ENCODE data around the gene NFIB.

Gene NFIB

DNA sequence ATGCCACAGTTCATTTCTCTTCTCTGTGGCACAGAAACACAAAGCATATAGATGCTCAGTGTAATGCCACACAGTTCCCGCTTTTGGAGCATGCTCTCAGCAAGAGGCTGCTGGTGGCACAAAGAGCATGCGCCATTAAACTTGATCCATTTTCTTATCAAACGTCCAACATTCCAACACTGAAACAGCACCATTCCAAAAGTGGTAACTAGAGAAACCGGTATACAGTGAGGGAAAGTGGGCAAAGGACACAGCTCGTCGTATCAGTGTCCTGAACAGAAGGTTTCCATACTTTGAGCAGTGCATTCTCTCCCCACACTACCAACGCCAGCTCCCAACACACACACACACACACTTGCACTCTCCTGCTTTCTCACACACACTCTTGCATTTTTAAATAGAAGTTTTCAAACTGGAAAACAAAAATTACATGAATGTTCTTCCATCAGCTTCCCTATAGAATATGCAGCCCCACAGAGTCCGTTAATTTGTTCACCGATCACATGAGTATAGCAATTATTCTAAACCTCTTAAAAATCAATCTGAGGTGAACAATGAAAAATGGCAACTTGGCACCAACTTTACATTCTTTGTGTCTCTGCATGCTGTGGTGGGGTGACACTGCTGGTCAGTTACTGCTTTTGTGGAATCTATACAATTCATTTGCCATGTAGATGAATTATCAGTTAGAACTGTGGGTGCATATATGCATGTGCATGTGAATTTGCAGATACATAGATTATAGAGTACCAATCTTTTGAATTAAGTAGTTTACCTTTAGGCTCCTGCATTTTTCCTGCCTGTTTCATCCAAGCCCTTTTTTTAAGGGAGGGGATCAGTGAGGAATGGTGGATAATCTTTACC, 5.7 kb downstream of the NFIB start:
- no peak for DNase-seq (ENCODE audit: extremely low read depth in 1 of 2, low read depth in 1 of 2)

DNA sequence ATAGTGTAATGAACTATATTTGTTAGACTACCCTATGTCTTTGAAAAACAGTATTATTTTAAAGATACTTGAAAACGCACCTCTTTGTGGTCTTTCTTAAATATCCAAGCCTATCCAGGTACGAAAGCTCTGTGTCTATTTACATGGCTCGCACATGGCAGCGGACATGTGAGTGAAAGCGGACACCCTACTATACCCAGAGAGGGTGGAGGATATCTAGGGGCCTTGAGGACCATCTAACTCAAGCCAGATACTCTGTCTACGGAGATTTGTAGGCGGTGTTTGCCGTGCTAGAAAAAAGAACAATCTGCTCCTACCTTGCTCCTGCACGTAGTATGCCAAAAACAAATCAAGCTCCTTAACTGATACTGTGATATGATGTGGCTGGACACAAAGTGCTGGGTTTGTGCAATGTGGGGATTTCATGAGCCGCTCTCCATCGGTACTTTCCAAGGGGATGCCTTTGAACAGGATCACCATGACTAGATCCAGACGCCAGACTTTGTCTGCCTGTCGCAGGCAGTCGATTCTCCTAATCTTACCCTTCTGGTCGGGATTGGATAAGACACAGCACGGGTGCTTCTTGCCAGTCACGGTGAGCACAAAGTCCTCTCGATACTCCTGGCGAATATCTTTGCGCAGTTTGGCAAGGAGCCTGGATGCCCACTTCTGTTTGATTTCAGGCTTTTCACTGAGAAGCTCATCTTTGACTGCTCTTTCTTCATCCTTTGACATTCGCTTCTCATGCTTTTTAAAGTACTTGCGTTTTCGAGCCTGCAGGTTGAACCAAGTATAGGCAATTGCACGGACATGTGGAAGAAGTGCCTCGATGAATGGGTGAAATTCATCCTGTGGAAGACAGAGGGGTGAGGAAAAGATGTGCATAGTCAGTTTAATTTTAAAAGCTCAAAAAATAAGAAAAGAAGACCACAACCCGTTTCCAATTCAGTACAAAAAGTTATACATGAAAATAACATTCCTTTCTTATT, 7.0 kb downstream of the NFIB start:
- no peak for DNase-seq (ENCODE audit: extremely low read depth in 1 of 2, low read depth in 1 of 2)

DNA sequence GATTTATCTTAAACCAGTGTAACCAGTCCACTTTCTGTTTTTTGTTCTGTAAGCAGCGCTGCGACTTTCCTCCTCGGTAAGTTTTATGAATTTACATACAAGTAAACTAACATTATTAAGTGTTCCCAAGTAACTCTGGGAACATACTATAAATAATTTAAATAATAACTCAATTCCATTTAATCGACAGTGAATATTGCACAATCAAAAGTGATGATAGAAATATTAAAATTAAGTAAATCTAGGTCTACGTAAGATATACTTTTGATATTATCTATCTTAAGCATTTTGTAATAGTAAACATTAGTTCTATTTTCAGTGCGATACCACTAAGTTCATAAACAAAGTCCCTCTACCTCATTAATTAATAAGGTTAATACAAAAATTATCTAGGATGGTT, 7.8 kb downstream of the NFIB start:
- DNase-seq (ENCODE audit: extremely low read depth in 1 of 2, low read depth in 1 of 2) = no peak

DNA sequence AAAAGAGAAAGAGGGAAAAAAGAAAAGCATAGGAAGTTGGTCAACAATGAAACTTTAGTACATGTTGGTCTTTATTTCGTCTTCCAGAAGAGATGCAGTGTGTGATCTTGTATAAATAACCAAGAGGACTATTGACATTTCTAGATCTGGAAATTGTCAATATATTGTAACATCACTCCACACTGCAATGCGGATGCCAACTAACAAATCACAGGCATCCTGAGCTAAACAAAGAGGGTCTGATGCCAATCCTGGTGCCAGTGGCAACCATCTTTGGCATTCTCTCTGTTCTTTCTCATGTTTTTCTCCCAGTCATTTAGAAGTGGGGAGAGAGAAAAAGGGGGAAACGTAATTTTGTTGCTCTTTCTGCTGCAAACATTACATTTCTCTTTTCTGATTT, 9.7 kb downstream of the NFIB start:
- no peak for DNase-seq (ENCODE audit: extremely low read depth in 1 of 2, low read depth in 1 of 2)

DNA sequence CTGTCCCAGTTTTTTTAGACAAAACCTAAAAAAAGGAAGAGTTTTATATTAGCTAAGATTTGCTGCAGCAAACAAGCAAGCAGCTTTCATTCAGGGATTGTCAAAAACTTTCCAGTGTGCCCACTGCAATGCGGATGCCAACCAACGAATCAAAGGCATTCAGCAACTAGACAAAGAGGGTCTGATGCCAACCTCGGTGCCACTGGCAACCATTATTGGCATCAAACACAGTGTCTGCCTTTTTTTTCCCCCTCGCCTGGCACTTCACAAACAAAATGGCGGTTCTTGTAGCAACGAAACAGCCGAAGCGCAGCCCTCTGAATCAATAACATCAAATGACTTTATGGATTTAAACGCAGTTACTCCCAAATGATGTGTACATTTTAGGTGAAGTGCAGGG, 10.4 kb downstream of the NFIB start:
- no peak for DNase-seq (ENCODE audit: extremely low read depth in 1 of 2, low read depth in 1 of 2)

DNA sequence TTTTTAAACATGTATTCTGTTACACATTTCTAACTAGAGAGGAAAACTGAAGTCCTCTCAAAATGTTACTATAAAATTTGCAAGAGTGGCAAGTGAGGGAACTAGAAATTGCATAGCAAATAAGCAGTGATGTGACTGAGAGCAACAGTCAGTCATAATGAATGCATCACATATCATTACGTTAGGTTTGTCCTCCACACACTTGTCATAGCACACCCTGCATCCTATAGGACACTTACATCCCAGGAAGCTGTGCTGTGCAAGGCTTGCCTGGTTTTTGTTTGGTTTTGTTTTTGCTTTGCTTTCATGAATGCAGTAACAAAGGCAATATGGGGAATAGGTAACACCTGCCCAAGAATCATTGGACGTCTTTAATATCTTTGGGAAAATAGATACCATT, 10.8 kb downstream of the NFIB start:
- DNase-seq (ENCODE audit: extremely low read depth in 1 of 2, low read depth in 1 of 2) = no peak

DNA sequence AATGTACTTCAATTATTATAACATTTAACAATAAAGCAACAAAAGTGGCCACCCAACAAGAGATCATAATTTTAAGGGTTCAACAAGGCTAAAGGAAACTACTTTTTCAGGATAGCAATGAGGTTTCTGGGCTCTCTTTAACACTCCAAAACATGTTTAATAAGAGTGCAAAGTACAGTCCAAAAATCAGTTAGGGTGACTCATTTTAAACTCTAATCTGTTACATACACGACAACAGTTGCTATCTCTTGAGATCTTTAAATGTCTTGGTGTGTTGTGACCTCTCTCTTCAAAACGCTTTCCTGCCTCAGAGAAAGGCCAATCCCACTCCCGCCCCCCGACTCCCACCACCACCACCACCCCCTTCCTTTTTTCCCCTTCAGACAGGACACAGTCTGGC, 11.5 kb downstream of the NFIB start:
- DNase-seq (ENCODE audit: extremely low read depth in 1 of 2, low read depth in 1 of 2) = no peak

DNA sequence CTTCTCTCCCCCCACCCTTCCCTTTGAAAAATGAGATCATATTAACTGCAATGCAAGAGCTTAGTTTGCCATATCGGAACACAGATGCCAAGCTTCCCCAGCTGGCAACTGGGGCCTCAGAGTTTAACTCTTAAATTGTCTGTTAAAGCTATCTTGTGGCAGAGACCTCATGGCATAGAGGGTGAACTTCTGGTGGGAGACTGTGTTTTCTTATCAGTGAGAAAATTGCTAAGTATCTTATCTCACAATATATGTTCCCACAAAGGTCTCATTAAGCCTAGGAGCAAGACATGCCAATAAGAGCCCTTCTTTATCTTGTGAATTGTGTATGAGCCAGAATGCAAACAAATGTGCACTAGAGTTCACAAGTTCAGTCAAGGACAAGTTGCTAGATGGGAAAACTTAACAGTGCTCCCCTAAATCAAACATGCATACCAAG, 12.3 kb downstream of the NFIB start:
- DNase-seq (ENCODE audit: extremely low read depth in 1 of 2, low read depth in 1 of 2) = no peak

DNA sequence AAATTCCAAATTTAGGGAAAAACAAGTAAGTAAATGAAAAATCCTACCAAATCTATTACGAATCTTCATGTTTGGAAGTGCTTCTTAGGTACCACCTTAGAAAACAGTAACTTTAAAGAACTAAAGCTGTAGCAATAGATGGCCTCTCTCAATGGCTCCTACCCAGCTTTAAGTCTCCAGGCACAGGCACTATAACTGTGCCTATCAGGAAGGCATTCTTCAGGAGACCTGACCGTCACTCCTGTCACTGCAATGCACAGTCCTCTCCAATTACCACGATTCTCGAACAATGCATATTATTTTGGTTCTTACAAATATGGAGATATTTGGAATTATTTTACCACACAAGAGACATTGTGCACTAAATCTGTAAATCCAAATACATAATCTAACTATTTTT, 12.9 kb downstream of the NFIB start:
- no peak for DNase-seq (ENCODE audit: extremely low read depth in 1 of 2, low read depth in 1 of 2)

DNA sequence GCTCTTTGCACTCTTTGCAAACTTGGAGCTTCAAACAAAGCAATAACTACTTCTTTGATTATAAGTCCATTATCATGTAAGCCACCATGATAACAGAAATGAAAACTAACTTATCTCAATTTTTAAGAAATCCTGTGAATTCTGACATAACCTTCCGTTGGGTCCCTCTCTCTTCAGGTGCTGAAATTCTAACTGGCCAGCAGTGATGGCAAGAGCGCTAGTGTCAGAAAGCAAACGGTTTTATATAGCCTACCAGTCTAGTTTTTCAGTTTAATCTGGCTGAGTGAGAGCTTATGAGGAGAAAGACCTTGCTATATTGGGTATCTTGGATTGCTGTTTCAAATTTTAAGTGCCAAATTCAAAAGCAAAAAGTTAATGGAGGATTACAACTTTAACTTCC, 13.4 kb downstream of the NFIB start:
- no peak for DNase-seq (ENCODE audit: extremely low read depth in 1 of 2, low read depth in 1 of 2)

DNA sequence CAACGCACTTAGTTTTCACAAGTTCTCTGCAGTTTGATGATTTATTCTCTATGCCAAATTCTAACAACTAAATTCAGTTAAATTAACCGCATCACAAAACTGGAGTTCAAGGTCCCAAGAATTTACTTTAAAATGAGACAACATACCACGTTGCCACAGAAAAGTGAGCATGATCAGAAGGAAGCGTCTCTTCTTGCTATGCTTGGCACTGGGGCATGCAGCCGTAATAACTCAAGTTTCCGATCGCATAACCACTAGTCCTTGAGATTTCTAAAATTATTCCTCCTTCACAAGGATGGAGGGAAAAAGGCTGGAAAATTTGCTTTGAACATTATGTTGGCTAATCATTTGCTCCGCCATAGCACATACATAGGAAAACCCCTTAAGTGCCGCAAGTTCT, 13.9 kb downstream of the NFIB start:
- DNase-seq (ENCODE audit: extremely low read depth in 1 of 2, low read depth in 1 of 2) = no peak

DNA sequence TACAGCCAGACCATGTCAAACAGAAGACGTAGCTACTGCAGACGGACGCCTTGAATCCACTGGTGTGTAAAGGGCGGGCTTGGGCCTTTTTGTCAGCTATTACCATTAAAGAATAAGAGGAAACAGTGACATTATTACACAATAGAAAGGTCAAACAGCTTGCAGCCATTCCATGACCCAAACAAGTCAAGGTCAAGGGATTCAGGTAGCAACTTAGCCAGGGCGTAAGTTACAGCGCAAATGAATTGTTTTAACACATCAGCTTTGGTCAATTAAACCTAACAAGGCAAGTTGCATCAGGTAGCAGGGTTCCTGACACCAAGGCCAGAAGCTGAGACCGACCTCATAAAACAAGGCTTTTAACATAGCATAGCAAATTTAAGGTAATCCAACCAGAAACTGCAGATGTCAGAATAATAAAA, 15.3 kb downstream of the NFIB start:
- no peak for DNase-seq (ENCODE audit: extremely low read depth in 1 of 2, low read depth in 1 of 2)

DNA sequence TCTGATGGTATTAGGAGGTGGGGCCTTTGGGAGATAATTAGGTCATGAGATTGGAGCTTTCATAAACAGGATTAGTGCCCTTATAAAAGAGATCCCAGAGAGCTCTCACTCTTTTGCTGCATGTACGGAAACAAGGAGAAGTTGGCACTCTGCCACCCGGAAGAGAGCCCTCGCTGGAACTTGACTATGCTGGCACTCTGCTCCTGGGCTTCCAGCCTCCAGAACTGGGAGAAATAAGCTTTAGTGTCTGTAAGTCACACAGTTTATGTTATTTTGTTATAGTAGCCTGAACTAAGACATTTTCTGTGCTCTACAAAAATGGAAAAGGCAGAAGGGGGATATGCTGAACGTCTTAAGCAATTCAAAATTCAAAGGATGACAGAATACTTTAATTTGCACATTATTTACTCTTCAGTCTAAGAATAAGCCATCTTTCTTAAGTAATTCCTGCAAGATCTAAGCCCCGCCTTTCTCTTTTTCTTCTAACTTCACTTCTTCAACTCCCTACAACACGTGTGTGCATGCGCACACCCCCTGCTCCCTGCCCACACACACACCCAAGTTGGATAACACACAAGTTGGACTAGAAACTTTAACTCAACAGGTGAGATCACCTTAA, 17.3 kb downstream of the NFIB start:
- DNase-seq (ENCODE audit: extremely low read depth in 1 of 2, low read depth in 1 of 2) = no peak

DNA sequence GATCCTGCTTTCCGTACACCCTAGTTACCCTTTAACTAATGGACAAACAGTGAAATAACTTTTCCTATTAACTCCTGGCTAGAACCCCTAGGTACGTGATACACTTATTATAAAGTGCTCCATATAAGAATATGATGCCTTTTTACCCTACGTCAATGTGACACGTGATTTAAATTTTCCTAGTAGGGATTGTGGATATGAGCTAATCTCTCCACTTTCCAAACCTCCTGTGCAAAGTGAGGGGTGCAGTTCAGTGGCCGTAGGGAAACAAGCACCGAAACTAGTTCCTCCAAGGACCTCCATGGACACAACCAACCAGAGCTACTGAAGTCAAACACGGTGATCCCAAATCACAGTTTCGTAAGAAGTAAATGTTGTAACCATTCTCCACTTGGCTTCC, 19.3 kb downstream of the NFIB start:
- no peak for DNase-seq (ENCODE audit: extremely low read depth in 1 of 2, low read depth in 1 of 2)

DNA sequence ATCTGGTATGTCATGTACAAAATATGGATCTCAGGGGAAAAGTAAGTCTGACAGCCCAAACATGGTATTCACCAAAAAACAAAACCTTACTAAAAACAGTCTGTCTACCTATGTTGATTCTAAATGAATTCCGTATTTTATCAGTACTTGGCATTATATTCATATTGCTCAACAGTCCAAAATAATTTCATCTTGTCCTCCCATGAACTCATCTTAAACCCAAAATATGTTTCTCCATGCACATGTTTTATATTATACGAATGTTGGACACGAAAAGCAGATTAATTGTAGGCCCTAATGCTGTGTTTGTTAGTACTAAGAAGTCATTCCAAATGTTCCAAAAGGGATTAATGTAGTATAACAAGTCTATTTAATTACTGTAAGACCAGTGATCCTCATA, 20.1 kb downstream of the NFIB start:
- DNase-seq (ENCODE audit: extremely low read depth in 1 of 2, low read depth in 1 of 2) = no peak

DNA sequence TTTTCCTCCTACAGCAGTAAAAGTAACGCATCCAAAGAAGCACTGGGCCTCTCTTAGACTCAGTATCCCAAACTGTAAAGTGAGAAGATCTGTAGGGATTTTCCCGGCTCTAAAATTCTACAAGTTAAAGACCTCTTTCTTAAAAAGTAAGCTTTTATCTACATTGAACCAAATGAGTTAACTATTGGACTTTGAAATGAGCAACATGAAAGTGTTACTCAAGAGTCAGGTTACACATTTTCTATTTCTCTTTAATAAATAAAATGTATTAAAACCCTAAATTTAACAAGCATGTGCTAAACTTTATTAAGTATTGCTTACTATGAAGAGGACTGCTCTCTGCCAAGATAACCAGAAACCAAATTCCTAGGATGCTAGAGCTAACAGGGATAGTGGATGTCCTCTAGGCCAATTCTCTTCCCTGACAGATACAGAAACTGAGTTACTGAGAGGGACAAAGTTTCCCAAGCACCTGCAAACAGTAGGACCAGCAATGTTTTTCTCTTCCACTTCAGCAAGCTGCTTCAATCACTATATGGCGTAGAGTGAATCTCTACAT, 21.7 kb downstream of the NFIB start:
- DNase-seq (ENCODE audit: extremely low read depth in 1 of 2, low read depth in 1 of 2) = no peak

DNA sequence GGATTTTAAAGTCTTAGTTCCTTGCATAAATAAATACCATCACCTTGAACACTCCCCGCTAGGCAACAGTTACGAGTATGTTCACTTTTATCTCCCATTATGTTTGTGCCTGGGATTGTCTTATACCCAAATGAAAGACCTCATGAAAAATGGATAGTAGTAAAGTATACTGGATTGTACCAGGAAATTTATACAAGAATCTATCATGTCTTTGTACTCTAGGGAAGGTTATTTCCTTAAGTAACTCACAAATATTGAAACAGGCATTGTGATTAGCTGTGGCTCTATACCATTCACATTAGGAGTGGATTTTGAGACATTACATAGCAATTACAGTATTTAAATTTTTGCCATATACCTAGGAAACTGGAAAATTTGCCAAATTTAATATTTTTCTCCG, 24.0 kb downstream of the NFIB start:
- no peak for DNase-seq (ENCODE audit: extremely low read depth in 1 of 2, low read depth in 1 of 2)

DNA sequence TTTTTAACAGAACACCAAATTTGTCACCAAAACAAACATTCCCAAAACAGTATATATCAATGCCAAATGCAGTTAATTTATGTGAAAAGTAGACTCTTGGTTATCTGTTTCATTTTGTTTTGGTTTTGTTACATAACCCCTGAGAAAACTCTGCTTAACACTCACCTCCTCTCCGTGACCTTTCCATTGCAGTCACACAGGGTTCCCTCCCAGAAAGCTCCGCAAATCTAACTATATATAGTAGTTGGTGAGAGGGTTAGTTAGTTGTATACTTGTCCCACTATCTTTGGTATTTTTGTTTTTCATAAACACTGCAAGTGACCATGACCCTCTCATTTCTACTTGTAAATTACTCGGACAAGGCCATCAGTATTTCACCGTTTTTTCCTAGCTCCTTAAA, 25.5 kb downstream of the NFIB start:
- no peak for DNase-seq (ENCODE audit: extremely low read depth in 1 of 2, low read depth in 1 of 2)

DNA sequence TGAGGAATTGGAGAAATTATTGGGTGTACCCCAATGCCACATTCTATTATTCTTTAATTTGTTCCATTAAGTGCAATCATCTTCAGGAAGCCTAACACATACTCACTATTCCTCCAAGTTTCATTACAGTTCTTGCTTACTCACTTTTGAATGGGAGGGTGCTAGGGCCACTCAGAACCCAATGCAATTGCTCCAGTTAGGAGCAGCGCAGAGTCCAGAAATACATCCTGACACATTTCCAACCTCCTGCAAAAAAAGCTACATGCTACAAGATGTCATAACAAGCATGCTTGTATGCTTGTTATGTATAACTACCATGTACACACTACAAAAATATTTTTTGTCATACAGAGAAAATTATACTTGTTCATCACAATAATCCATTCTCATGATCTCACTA, 27.8 kb downstream of the NFIB start:
- no peak for DNase-seq (ENCODE audit: extremely low read depth in 1 of 2, low read depth in 1 of 2)

DNA sequence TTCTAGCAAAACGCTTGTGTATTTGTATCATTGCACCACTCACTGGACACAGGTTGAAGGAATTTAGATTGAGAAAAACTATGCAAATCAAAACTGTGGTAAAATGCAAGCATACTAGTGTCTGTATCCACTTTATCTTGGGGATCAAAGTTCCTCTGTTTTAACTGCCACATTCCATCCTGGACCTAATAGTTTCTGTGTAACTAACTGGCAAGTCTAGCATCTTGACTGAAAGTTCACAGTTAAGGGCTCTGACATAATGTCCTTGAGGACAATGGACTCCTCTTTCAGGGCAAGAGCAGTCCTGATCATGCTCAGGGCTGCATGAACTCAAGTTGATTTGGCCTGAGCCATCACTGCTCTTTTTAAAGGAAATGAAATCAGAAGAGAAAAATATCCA, 30.7 kb downstream of the NFIB start:
- no peak for DNase-seq (ENCODE audit: extremely low read depth in 1 of 2, low read depth in 1 of 2)

DNA sequence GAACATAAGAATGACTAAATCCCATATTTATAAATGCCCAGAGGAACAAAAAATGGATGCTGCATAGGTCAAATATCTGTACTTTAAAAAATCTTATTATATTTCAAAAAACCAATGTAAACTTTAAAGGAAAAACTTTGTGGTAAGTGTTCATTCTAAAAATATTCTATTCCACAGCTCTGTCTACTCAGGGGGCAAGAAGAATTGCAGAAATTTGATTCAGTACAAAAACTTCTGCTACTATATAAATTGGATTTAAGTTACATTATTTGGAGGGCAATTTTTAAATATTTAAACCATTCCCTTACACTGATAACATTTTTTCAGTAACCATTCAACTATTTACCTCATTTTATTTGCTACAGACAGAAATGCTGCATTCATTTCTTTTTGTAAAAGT, 32.1 kb downstream of the NFIB start:
- no peak for DNase-seq (ENCODE audit: extremely low read depth in 1 of 2, low read depth in 1 of 2)
